ENCODE results near the gene UNCX. TPM values are rescaled to one million over a fixed set of nuclear protein-coding genes. Genes with fewer than 3 reads are reported as not detected.
"Not testable (repeated sequence)": the region's sequence is repeated elsewhere in the genome, so short reads cannot be mapped to it uniquely, and the experiment has no call there.

The UNCX gene
- total RNA-seq (2014; rRNA removed; shearing (Covaris generic)): not detected in 2 replicates

DNA sequence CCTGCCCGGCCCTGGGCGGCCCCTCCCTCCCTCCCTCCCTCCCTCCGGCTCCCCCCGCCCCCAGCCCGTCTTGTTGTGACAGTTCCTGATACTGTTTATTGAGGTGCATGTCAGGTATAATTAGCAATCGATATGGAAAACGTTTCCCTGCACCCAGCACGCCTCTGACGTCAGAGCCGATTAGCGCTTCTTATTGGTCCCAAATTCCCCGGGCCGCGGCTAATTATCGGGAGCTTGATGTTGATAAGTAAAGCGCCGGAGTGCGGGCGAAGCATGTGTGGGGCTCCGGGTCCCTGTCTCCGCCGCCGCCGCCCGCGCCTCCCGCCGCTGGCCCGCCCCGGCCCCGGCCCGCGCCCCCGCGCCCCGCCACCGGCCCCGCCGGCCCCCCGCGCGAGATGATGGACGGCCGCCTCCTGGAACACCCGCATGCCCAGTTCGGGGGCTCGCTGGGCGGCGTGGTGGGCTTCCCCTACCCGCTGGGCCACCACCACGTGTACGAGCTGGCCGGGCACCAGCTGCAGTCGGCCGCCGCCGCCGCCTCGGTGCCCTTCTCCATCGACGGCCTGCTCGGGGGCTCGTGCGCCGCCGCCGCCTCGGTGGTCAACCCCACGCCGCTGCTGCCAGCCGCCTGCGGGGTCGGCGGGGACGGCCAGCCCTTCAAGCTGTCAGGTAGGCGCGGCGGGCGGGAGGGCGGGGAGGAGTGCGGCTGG is at the start of gene UNCX:
Gene UNCX (plus strand): TSS at position 250 of the 710 bp plus-strand sequence. CDS start 146 bp downstream, at position 396.
- DNase-seq (ENCODE audit: low spot score): no peak

DNA sequence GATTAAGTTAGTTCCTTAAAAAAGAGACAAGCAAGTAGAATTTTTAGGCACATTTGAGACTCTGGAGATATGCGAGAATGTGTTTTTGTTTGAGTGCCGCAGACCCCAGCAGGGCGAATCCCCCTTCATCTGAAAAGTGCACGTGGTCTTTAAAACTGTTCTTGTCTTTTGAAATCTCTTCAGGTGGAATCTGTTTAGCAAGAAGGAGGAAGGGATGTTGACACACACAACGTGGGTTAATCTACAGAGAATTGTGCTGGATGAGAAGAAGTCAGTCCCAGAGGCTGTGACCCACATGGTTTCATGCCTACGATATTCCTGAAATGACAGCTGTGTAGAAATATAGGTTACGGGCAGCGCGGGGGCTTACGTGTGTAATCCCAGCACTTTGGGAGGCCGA is 45.5 kb upstream of the UNCX start:
- DNase-seq (ENCODE audit: low spot score): no peak

DNA sequence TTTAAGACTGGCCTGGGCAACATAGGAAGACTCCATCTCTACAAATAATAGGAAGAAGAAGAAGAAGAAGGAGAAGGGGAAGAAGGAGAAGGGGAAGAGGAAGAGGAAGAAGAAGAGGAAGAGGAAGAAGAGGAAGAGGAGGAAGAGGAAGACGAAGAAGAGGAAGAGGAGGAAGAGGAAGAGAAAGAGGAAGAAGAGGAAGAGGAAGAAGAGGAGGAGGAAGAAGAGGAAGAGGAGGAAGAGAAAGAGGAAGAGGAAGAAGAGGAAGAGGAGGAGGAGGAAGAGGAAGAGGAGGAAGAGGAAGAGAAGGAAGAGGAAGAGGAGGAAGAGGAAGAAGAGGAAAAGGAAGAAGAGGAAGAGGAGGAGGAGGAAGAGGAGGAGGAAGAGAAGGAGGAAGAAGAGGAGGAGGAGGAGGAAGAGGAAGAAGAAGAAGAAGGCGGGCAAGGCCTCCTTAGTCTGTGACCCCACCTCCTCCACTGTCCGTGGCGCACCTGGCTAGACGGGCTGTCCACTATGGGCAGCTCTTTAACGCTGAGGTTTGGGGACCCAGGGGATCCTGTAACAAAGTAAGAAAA is 43.9 kb upstream of the UNCX start:
- no peak for DNase-seq (ENCODE audit: low spot score)

DNA sequence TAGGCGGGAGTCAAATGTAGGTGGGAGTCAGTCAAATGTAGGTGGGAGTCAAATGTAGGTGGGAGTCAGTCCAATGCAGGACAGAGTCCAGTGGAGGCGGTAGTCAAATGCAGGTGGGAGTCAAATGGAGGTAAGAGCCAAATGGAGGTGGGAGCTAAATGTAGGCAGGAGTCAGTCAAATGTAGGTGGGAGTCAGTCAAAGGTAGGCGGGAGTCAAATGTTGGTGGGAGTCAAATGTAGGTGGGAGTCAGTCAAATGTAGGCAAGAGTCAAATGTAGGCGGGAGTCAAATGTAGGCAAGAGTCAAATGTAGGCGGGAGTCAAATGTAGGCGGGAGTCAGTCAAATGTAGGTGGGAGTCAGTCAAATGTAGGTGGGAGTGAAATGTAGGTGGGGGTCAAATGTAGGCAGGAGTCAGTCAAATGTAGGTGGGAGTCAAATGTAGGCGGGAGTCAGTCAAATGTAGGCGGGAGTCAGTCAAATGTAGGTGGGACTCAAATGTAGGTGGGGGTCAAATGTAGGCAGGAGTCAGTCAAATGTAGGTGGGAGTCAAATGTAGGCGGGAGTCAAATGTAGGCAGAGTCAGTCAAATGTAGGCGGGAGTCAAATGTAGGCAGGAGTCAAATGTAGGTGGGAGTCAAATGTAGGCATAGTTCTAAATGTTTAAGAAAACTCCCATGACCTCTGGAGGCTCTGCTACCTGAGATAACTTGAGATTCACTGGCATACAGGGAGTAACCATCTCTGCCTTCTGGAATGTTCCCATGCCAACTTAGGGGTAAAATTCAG is 42.5 kb upstream of the UNCX start:
- no peak for DNase-seq (ENCODE audit: low spot score)

DNA sequence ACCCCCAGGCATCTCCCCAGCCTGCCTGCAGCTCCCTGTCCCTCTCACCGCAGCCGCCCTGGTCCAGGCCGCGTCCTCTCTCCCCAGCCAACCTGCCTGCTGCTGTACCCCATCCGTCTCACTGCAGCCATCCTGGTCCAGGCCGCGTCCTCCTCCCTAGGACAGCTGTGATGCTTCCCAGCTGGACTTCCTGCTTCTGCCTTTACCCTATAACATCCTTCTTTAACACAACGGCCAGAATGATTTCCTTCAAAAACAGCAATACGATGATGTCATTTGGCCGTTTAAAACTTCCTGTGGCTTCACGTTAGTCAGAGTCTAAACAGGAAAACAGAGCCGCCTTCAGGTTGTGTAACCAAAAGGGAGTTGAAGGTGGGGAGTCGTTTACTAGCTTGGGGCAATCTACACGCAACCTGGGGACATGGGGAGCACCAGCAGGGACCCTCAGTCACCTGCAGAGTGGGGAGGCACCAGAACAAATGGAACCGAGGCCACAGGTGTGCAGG is 40.4 kb upstream of the UNCX start:
- DNase-seq (ENCODE audit: low spot score): no peak

DNA sequence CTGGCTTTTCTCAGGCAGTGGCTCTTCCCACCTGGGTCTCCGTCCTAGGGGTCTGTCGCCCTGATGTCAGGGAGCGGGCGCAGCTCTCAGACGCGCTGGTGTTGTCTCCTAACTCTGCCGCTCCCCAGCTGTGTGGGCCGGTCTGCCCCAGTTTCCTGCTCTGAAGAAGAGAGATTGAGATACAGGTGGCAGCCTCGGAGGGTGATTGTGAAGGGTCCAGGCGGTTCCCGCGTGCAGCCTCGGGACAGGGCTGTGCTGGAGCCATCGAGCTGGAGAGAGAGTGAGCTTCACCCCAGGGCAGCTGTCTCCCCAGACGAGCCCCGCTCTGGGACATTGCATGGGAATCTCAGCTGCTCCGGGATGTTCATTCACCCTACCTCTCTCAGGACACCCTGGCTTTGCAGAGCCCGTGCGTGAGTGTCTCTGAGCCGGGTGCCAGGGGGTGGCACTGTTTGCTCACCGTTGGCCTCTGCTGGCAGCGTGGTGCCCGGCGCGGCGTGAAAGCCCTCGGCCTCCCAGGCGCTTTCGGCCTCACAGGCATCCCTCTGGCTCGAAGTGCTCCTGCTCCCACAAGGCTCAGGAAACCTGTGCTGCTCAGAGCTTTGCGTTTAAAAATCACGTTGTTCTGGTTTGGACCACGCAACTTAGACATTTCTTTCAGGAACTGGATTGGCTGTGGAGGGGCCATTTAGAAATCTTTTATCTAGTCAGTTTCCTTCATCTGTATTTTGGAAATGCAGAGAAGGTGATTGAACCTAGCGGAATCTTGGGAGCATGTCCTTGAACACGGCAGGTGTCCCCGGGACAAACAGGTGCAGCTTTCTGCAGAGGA is 38.9 kb upstream of the UNCX start:
- DNase-seq (ENCODE audit: low spot score): peak; percentile 79

- DNase-seq (ENCODE audit: low spot score): not testable (repeated sequence)
These were observed 36.2 kb upstream of the UNCX start for GRCh38 chr7:1196441-1196840.

DNA sequence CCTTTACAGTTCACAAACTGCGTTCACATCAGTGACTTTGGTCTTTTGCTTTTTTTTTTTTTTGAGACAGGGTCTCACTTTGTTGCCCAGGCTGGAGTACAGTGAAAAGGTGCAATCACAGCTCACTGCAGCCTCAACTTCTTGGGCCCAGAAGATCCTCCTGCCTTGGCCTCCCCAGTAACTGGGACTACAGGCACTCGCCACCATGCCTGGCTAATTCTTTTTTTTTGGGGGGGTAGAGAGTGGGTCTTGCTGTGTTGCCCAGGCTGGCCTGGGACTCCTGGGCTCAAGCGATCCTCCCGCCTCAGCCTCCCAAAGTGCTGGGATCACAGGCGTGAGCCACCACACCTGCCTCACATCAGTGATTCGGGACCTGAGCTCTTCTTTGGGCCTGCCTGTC is 35.7 kb upstream of the UNCX start:
- no peak for DNase-seq (ENCODE audit: low spot score)

DNA sequence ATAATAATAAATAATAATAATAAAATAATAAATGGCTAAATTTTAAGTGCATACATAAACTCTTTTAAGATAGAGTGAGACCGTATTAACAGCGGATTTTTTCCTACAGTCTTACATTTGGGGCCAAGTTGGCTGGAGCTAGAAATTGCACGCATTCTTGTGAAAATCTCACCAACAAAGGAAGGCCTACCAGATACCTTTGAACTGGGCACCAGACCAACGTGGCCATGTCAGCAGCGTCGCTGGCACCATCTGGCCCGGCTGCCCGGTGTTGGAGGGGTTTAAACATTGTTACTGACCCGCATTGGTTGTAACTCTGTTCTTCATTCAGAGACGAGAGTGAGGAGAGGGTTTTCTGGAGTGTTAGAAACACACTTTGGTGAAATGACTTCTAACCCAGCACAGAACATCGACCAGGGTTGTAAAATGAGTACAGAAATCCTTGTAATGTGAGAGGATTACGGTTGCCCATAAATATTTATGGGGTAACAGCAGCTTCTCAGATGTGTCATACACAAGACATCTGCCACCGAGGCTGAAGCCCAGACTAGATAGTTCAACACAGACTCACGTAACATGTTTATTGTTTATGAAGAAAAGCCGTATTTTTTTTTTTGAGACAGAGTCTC is 34.6 kb upstream of the UNCX start:
- peak; percentile 35 for DNase-seq (ENCODE audit: low spot score)

DNA sequence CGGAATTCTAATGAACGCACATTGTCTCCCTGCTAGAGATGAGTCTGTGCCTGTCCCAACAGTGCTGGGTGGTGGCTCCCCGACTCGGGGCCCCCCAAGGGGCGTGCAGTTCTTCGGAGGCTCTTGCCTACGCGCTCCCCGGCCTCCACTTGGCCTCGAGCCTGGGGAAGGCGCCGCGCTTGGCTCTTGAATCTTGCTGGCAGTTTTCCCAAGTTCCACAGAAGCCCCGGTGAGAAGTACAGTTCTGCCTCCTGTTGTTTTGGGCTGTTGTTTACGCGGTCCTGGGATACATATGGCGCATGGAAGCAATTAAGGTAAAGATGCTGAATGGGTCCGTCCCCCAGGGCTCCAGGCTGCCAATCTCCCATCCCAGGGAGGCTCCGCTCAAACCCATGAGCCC is 32.6 kb upstream of the UNCX start:
- no peak for DNase-seq (ENCODE audit: low spot score)

DNA sequence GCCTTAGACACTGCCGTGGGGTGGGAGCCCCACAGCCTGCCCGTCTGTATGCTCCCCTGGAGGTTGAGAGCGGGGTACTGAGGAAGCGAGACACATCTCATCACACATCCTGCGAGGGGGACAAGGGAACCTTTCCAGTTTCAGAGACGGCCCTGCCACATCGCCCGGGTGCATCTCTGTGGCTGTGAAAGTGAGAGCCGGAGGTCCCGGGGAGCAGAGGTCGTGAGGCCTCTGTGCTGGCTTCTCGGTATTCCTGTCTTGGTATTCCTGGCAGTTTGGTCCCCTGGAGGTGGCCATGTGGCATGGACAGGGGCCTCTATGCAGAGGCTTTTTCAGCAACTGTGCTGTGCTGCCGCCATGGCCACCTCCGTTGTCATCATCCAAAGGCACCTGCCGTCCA is 30.8 kb upstream of the UNCX start:
- DNase-seq (ENCODE audit: low spot score): no peak

DNA sequence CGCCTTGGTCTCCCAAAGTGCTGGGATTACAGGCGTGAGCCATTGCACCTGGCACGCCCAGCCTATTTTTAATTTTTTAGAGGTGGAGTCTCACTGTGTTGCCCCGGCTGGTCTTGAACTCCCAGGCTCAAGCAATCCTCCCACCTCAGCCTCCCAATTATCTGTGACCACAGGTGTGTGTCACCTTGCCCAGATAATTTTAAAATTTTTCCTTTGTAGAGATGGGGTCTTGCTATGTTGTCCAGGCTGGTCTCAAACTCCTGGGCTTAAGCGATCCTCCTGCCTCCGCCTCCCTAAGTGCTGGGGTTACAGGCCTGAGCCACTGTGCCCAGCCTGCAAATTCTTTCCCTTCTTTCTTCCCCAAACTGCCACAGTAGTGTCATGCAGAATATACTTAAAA is 29.8 kb upstream of the UNCX start:
- not testable (repeated sequence) for DNase-seq (ENCODE audit: low spot score)

DNA sequence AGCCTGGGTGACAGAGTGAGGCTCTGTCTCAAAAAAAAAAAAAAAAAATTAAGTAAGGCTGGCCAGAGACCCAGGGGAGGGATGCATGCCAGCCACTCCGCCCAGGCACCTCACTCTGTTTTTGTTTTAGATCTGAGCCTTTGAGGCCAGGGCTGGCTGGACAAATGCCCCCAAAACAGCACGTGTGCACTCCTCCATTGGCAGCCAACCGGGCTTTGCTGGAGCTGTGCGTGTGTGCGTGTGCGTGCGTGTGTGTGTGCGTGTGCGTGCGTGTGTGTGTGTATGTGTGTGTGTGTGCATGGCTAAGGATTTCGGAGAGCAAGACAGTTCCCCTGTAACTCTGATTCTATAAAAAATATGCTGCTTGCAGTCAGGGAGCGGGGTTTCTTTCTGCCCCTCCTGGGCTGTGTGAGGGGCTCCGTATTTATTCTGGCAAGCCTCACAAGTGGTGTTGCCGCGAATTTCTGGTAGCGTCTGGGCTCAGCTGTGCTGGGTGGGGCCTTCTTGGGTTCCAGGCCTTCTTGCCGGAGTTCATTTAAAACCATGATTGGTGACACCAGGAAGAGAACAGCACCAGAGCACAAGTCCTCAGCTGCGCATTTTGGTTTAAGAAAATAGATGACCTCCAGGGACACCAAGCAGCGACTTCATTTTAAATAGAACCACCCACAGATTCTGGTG is 28.1 kb upstream of the UNCX start:
- no peak for DNase-seq (ENCODE audit: low spot score)

GRCh38 chr7:1205742-1206141 is 26.9 kb upstream of the UNCX start:
- not testable (repeated sequence) for DNase-seq (ENCODE audit: low spot score)

DNA sequence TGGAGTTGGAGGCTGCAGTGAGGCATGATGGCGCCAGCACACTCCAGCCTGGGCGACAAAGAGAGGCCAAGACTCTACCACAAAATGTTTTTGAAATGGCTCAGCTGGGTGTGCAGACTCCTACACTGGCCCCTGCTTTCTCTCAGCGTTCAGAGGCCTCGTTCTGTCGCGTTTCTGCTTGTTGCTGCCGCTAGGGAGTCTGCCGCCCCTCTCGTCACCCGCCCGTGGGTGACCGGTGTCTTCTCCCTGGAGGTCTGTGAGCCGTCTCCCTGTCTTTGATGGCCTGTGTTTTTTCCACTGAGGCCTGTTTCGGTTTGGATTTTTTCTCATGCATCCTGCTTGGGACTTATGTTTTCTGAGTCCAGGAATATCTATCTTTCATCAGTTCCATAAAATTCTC is 23.6 kb upstream of the UNCX start:
- DNase-seq (ENCODE audit: low spot score): no peak

- no peak for DNase-seq (ENCODE audit: low spot score)
These were observed 22.2 kb upstream of the UNCX start for GRCh38 chr7:1210321-1210978.

- no peak for DNase-seq (ENCODE audit: low spot score)
These were observed 21.6 kb upstream of the UNCX start for GRCh38 chr7:1210979-1211608.

DNA sequence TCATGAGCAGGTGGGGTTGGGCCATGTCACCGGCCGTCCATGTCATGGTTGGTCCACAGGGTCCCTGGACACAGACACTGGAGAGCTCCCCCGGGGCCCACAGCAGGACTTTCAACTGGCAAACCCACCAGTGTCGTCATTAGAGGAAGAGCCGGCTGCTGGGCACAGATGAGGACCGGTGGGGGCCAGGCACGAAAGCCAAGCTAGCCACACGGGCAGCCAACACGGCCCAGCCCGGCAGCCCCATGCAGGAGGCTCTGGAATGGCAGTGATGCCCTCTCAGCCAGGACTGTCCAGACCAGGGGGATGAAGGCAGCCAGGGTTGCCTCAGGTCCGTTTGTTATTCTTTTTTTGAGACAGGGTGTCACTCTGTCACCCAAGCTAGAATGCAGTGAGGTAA is 21.1 kb upstream of the UNCX start:
- no peak for DNase-seq (ENCODE audit: low spot score)

GRCh38 chr7:1212025-1212424 is 20.6 kb upstream of the UNCX start:
- not testable (repeated sequence) for DNase-seq (ENCODE audit: low spot score)

GRCh38 chr7:1214516-1214915 is 18.2 kb upstream of the UNCX start:
- DNase-seq (ENCODE audit: low spot score): no peak
